Superior temporal gyrus (tissue), 1 donor: ENCODE results near the gene ZNRF3.
"Not testable (repeated sequence)": the region's sequence is repeated elsewhere in the genome, so short reads cannot be mapped to it uniquely, and the experiment has no call there.

Experiments used
- DNase-seq: peaks from one replicate; pipeline ENCODE4 v3.0.0-alpha.2; 2016; ENCODE audit errors: extremely low spot score

The ZNRF3 gene

DNA sequence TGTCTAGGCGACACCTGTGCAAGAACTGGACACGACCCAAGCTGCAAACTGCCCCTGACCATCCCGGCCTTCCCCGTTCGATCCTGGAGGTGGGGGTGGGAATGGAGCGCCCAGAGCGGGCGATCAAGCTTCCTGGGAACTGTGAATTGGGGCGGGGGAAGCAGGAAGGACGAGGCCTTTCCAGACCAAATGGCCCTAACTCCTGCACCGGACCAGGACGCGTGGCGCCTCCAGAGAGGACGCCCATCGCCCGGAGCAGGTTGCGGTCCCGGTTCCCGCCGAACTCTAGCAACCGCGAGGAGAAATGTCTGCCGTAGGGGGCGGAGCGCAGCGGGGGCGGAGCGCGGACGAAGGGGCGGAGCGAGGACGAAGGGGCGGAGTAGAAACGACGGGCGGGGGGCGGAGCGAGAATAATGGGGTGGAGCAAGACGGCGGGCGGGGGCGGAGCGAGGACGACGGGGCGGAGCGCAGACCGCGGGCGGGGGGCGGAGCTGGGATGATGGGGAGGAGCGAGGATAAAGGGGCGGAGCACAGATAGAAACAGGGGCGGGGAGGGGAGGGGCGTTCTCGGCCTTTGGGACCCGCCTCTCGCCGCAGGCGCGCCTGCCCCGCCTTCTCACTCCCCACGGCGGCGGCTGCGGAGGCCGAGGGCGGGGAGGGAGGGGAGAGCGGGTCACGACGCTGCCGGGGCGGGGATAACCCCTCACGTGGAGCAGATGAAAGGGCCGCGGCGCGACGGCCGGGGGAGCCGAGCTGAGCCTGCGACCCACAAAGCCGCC, at the start of gene ZNRF3:
Gene ZNRF3, plus strand, starts transcription at position 695 of the 779 bp plus-strand sequence. CDS start 195 bp downstream, outside the sequence.
- peak; percentile 85 for DNase-seq

DNA sequence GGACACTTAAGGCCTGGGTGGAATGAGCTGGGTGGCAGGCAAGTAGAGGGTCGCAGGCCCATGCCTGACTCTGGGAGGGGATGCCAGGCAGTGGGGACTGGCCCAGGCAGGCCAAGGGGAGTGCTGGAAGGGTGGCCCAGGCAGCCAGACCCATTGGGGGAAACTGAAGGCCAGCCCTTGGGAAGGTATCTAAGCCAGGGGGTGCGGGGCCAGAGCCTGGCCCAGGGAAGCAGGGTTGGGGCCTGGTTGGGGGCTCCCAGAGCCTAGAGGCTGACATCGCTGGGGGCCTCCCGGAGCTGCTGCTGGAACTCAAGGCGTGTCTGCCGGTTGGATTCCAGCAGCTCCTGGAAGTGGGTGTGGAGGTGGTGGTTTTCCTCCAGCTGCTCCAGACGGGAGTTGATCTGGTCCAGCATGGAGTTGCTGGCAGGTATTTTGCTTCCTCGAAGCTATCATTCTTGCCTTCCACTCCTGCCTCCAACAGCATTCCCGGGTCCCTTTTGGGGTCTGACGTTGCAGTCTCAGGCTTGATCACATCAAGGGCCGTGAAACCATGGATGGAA, 47.7 kb upstream of the ZNRF3 start:
- no peak for DNase-seq

DNA sequence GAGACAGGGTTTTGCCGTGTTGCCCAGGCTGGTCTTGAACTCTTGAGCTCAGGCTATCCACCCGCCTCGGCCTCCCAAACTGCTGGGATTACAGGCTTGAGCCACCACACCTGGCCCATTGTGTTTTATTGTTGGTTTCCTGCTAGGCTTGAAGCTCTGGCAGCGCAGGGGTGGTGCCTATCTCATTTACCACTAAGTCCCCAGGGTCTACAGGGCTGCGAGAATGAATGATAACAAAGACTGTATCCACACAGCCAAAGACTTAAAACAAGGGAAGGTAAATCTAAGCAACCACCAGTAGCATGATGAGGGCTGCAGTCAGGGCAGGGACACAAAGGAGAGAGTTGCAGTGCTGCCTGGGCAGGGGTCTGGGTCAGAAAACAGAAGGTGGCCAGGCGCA, 45.7 kb upstream of the ZNRF3 start:
- DNase-seq = no peak

DNA sequence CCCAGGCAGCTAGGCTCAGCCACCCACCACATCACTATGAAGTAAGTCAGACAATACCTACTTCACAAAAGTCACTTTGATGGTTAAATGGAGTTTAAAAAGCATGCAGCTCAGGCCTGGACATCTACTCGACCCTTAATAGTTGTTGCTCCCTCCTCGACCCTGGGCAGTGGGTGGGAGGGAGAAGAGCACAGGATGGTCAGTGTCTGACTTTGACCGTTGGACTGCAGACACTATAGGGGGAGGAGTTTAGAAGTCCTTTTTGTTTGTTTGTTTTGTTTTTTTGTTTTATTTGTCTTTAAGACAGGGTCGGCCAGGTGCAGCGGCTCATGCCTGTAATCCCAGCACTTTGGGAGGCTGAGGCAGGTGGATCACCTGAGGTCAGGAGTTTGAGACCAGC, 44.4 kb upstream of the ZNRF3 start:
- DNase-seq = no peak

DNA sequence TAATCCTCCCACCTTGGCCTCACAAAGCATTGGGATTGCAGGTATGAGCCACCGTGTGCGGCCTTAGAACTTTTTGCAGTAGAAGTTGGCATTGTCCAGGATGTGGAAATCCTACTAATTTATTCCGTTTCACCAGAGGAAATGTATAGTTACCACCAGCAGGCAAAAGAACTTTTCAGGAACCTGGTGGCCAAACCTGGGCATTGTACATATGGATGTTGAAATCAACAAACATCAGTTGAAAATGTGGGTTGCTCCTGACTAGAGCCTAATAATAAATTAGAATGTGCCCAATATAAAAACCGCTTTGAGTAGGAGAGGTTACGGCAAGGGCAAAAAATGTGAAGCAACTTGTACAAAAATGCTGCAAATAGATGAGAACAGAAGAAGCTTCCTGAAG, 42.3 kb upstream of the ZNRF3 start:
- DNase-seq = no peak

DNA sequence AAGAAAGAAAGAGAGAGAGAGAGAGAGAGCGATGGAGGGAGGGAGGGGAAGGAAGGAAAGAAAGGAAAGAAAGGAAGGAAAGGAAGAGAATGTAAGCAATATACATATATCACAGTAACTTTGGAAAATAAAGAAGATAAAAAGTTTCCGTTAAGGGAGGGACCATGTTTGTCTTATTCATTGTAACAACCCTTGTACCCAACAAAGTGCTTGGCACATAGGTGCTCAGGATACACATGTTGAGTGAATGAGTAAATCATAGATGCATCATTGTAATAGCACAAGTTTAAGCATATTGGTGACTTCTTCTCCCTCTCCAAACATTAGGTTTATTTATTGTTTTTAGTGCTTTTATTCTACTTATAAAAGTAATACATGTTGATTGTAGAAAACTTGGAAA, 39.7 kb upstream of the ZNRF3 start:
- DNase-seq = no peak

DNA sequence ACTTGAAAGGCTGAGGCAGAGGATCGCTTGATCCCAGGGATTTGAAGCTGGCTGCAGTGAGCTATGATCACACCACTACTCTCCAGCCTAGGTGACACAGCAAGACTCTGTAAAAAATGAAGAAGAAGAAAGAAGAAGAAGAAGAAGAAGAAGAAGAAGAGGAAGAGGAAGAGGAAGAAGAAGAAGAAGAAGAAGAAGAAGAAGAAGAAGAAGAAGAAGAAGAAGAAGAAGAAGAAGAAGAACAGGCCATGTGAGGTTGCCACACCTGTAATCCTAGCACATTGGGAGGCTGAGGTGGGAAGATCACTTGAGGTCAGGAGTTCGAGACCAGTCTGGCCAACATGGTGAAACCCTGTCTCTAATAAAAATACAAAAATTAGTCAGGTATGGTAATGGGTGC, 39.1 kb upstream of the ZNRF3 start:
- not testable (repeated sequence) for DNase-seq

DNA sequence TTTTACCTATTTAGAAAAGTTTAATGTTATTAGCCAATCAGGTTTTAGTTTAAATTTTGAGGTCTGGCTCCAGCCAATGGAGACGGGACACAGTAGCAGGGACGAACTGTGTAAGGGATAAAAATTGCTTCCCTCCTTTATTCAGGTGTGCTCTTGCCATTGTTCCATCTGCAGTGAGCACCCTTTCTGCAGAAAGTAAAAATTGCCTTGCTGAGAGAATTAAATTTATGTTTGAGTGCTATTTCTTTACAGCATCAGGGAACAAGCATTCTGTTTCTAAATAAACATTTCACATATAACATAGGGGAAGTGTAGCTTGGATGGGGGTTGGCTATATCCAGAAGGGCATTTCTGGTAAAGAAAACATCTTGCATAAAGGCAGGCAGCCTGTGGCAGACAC, 36.4 kb upstream of the ZNRF3 start:
- DNase-seq = no peak

DNA sequence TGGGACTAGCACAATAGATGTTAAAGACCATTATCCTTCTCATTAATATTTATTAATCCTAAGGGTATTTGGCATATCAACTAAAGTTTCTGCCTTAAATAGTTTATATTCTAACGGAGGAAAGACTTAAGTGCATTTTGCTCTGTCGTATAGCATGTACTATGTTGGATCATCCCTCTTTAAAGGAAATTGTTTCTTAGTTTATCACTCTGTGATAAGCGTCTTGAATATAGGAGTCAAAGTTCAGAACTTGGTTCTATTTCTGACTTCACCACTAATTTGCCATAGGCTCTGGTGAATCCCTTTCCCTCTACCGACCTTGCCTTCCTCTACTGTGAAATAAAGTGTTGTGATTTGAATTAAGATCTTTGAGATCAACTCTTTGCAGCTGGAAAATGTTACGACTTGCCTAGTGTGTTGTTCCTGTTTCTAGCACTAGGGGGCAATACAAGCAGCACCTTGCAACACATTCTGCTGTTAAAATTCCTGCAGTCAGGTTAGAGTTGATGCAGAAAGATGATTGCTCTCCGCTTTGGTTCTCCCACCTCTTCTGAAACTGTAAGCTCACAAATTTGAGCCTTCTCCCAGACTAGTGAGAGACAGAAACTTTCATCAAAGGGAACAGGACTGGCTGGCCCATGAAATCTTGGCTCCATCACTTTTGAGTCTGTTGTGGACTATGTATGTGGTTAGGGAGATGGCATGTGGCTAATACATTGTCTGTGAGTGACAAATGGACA, 27.8 kb upstream of the ZNRF3 start:
- DNase-seq = peak; percentile 85

DNA sequence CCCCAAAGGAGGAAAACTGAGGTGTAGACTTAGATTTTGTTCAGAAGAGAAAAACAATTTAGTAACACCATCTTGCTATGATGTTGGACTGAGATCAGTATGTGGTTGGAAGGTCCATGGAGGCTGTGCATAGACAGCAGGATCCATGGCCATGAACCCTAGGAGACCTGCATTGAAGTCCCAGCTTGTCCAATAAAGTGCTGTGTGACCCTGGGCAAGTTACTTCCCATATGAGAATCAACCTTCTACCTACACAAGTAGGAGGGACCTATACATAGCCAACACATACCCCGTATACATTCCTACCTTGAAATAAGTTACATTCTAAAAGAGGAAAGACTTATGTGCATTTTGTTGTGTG, 27.3 kb upstream of the ZNRF3 start:
- DNase-seq = no peak

DNA sequence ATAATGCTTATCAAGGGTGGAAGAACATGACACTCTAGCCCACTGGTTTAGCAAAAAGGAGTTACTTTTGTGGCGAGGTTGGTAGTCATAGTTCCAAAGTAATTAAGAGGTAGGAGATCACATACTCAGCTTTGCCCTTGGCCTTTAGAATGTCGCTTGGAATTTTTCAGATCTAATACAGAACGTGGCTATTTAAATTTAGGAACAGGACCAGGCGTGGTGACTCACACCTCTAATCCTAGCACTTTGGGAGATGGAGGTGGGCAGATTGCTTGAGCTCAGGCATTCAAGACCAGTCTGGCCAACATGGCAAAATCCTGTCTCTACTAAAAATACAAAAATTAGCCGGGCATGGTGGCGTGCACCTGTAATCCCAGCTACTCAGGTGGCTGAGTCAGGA, 26.1 kb upstream of the ZNRF3 start:
- DNase-seq = no peak

DNA sequence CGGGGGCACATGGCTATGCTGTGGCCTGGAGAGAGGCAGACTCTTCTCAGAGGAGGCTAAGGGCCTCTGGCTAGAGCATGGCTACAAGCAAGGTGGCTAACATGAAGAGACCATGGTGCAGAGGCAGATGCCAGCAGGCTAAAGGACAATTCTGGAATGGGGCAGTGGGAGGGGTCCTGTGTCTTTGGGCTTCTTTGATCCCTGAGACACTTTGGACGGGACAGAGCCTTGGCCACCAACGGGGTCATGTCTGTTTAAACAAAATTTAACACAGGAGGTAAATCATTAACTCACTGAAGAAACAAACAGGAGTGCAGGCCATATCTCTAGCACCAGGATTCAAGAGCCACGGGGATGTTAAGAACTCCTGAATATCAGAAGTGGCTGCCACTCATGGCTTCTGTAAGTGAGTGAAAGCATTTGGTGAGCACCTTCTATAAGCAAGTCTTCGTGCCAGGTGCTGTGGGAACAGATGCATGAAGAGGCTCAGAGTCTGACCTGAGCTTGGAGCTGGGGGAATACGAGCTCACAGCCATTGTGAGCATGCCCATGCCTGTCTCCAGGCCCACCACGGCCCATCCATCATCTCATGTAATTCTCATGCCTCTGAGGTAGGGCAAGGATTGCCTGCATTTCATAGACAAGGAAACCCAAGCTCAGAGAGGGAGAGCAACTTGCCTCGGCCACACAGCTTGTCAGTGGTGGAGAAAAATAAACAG, 18.3 kb upstream of the ZNRF3 start:
- no peak for DNase-seq

DNA sequence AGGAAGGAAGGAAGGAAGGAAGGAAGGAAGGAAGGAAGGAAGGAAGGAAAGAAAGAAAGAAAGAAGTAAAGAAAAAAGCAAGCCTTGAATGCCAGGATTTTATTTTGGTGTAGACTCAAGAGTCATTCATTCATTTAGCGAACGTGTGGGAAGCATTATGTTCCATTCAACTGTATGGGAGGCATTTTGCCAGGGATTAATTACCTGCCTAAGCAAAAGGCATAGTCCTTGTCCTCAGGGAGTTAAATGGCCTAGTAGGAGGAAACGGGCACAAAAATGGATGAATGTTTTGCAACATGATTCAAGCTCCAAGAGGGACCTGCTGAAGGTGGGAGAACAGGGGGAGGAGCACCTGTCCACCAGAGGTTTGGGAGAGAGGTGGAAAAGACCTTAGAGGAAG, 16.2 kb upstream of the ZNRF3 start:
- no peak for DNase-seq

DNA sequence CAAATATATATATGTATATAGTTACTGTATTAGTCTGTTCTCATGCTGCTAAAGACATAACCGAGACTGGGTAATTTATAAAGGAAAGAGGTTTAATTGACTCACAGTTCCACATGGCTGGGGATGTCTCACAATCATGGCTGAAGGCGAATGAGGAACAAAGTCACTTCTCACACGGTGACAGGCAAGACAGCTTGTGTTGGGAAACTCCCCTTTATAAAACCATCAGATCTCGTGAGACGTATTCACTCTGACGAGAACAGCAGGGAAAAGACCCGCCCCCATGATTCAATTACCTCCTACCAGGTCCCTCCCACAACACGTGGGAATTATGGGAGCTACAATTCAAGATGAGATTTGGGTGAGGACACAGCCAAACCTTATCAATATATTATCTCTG, 15.0 kb upstream of the ZNRF3 start:
- not testable (repeated sequence) for DNase-seq

DNA sequence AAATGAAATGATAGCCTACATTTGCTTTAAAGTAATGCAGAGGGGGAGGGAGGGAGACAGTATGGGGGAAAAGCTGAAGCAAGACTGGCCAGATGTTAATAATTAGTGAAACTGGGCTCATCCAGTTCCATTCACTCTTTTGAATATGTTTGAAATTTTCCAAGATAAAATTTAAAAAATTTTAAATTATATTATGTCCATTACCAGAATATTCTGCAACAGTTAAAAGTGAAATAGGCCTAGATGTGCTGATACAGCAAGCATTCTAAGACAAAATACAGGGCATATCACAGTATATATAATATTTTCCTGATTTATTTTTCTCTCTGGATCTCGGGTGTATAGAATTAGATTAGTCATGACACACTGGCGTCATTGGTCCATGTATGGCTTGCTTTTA, 13.6 kb upstream of the ZNRF3 start:
- DNase-seq = no peak

DNA sequence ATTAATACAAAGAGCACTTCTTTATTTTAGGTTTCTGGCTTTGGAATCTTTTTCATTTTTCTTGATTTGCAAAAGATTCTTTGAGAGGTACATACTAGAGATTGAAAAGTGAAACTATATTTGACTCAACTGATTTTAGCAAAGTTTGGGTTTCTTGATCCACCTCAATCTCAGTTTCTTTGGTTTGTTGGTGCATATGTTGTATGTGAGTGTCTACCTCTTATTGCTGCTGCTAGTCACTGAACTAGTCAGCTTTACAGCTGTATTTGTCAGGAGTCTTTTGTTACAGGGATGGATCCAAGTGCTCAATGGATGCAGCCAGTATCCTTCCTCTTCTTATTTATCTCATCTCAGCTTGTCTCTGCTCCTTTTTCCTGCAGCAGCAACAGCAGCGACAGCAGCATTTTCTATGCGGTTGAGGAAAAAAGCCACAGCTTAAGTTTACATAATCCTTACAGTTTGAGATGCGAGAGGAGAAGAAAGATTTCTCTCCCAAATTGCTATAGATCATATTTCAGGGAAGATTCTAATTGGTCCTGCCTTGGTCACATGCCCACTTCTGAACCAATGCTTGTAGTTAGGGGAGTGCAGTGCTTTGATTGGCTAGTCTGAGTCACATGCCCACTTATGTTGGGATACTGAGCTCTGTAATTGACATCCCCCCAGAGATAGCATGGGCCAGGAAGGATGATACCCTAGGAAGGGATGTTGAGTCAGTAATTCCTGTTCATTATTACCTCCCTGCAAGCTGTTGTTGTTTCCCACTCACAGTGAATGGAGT, 10.0 kb upstream of the ZNRF3 start:
- DNase-seq = peak; percentile 42

DNA sequence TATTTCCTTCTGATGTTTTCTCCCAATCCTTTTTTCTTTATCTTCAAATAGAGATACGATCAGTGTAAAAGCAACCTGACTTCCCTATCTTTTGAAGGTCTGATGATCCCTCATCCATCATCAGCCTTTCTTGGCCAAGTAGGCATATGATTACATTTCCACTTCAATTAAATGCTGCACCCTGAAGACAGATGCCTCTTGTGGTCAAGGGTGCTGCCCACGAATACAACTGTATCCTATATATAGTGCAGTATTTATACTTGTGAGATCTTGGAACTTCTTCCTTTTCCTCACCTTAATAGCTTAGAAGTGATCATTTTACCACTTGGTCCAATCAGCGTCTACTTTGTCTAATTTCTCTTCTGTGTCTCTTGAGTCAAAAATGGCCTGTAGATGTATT, 9.3 kb upstream of the ZNRF3 start:
- no peak for DNase-seq

DNA sequence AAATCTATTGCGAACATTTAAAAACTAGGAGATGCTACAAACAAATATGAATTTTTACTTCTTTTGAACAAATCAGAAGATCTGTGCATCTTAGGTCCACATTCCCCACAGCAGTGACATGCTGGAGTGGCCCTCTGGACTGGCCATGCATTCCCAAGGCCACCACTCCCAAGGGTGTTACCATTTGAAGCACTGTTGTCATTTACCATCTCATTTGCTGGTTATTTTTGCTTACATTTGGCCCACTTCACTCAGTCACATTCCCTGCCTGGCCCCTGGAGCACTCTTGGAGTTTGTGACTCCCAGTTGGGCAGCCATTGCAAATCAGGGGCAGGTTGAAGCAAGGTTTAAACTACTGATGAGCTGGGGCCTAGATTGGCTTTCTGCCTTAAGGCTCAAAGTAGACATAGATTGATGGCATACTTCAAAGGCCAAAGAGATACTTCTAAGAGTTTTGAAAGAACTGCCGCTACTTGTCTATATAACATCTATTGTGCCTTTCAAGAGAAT, 8.5 kb upstream of the ZNRF3 start:
- DNase-seq = no peak

DNA sequence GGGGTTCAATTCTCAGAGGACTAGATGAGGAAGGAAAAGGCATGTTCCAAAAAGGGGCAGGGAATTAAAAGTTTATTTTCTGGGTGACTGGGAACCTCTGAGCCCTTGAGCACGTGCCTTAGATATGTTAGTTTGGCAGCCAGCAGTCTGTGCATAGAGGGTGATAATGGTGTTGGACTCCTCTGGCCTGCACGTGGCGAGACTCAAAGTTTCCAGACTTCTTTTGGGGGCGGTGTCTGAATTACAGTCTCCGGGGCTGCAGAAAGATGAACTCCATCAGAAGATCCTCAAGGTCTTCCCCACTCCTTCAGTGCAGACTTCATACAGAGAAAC, 861 bp upstream of the ZNRF3 start:
- DNase-seq = no peak

DNA sequence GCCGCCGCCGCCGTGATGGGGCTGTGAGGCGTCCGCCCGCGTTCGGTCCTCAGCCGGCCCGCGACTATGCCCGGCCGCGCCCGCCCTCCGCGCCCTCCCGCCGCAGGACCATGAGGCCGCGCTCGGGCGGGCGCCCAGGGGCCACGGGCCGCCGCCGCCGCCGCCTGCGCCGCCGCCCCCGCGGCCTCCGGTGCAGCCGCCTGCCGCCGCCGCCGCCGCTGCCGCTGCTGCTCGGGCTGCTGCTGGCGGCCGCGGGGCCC, 215 bp downstream of the ZNRF3 start:
- no peak for DNase-seq

DNA sequence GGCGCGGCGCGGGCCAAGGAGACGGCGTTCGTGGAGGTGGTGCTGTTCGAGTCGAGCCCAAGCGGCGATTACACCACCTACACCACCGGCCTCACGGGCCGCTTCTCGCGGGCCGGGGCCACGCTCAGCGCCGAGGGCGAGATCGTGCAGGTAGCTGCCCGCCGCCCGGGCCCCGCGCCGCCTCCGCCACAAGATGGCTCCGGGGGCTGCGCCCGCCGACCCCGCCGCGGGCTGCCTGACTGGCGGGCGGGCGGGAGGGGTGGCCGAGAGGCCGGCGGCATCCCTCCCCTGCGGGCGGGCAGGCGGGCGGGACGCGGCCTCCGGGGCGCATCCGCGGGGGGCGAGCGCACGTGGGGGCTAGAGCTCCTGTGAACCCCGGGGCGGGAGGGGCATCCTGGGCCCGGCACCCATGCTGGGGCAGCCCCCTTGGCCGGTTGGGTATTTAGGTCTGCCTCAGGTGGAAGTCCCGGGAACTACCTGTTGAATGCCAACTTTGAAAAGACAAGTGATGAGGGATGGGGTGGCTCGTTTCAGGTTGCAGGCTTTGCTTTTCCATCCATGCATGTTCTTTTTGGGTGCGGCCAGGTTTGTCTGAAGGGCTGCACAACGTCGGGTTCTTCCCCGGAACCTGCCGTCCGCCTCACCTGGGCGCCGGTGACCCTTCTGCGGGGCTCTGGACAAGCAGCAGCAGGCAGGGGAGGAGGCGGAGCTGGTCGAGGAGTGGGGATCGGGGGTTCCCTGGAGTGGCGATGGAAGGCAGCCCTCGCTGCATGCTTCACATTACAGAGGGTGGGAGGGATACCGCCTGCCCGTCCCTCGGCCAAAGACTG, 760 bp downstream of the ZNRF3 start:
- no peak for DNase-seq
